ENCODE data around the gene GPR27. TPM values are rescaled to one million over a fixed set of nuclear protein-coding genes. Genes with fewer than 3 reads are reported as not detected.

The GPR27 gene
- total RNA-seq, 3 donors from 2014 or later (not counting 1 experiment from before 2014, with no cell fraction given): 0.14 to 2.8 TPM; not detected in 1

Other genes starting within 250 kb of the GPR27 start
- 100 to 1,000 TPM; 166 to 185 (median 166) TPM for gene FOXP1, start 170.1 kb upstream of the GPR27 start, total RNA-seq
- 10 to 100 TPM; 44.9 to 52.2 (median 46.7) TPM for gene EIF4E3, start 28.5 kb upstream of the GPR27 start, total RNA-seq
- 1 to 10 TPM in 1 of 3 donors, under 1 TPM in 1, not detected in 1; 0.54 to 8.7 TPM for gene PROK2, start 31.3 kb downstream of the GPR27 start, total RNA-seq

Measured in natural killer cell (primary cell).